Panc1 (cell line): ENCODE results near the gene GTF2I. TPM values are rescaled to one million over a fixed set of nuclear protein-coding genes. Genes with fewer than 3 reads are reported as not detected.
A peak's percentile ranks its signal among the peaks of the same experiment; 100 is the strongest.

Experiments used
- ATAC-seq: fragments of 200-7000 bp; cut with Tn5 transposase; 2 replicates; pipeline ENCODE4 v1.9.1; 2020; ENCODE audit warnings: mild to moderate bottlenecking, moderate library complexity
- BruUV-seq: library from RNA; stranded (reverse); fragments of 400-500 nt; replicated peaks from 2 replicates; lab custom pipeline; 2021; lab: Mats Ljungman, UMichigan
- CTCF ChIA-PET: fragments of 300-600 bp; sonication (Branson Sonifier 250); formaldehyde crosslinking; loops from one replicate; lab custom pipeline; 2022; ENCODE audit warnings: antibody characterized with exemption; lab: Charles Lee
- POLR2A ChIA-PET: fragments of 300-600 bp; sonication (Branson Sonifier 250); formaldehyde crosslinking; loops from one replicate; lab custom pipeline; 2022; ENCODE audit warnings: antibody characterized with exemption; lab: Charles Lee
- DNase-seq: peaks from one replicate; pipeline ENCODE4 v3.0.0-alpha.2; 2010; ENCODE audit warnings: low read depth, low spot score
- H3K27ac ChIP-seq: 2 replicates; pipeline ENCODE4 v1.5.1; 2011; ENCODE audit warnings: mild to moderate bottlenecking, low read length, inconsistent platforms
- H3K27me3 ChIP-seq: fragments of 200-500 bp; sonication (Bioruptor generic); 2 replicates; pipeline ENCODE4 v1.6.0; 2014; ENCODE audit warnings: low read length, inconsistent platforms; ENCODE audit not compliant: control insufficient read depth, insufficient read depth
- H3K36me3 ChIP-seq: fragments of 200-500 bp; sonication (Bioruptor generic); 2 replicates; pipeline ENCODE4 v1.5.1; 2014; ENCODE audit warnings: inconsistent platforms, mild to moderate bottlenecking, low read length, moderate library complexity; ENCODE audit not compliant: control insufficient read depth, insufficient read depth
- H3K4me1 ChIP-seq: 2 replicates; pipeline ENCODE4 v1.5.1; 2011; ENCODE audit warnings: inconsistent platforms, mild to moderate bottlenecking, low read length, moderate library complexity; ENCODE audit not compliant: control insufficient read depth, insufficient read depth
- H3K4me3 ChIP-seq, 2 experiments: 2 replicates each; pipeline ENCODE4 v1.5.1; 2011 to 2012; ENCODE audit warnings: low read depth in 2 of 2, low read length in 2 of 2, mild to moderate bottlenecking in 2 of 2, inconsistent platforms in 1 of 2, moderate library complexity in 1 of 2
- H3K9me3 ChIP-seq: fragments of 200-500 bp; sonication (Bioruptor generic); 2 replicates; pipeline ENCODE4 v1.5.1; 2014; ENCODE audit warnings: low read depth, mild to moderate bottlenecking, inconsistent platforms, low read length, moderate library complexity; ENCODE audit not compliant: control insufficient read depth, insufficient read depth
- POLR2AphosphoS5 ChIP-seq: IDR thresholded peaks from 2 replicates; pipeline ENCODE4 v1.6.1; 2012; ENCODE audit warnings: mild to moderate bottlenecking, low read depth, low read length, moderate library complexity
- SIN3A ChIP-seq: IDR thresholded peaks from 2 replicates; pipeline ENCODE4 v1.6.1; 2012; ENCODE audit warnings: low read depth, mild to moderate bottlenecking, low read length, moderate library complexity, borderline replicate concordance; ENCODE audit not compliant: insufficient read depth
- TCF7L2 ChIP-seq: IDR thresholded peaks from 2 replicates; pipeline ENCODE4 v1.6.1; 2011; ENCODE audit warnings: mild to moderate bottlenecking, low read depth, low read length, inconsistent platforms
- in situ Hi-C: cut with HindIII; loops from 2 replicates; pipeline ENCODE4 v1.10.0; 2016; ENCODE audit warnings: low sequenced_read_pairs, low pct_unique_long_range_greater_than_20kb
- intact Hi-C: fragments of 100-400 bp; cut with micrococcal nuclease; formaldehyde crosslinking; loops from one replicate; pipeline ENCODE4 v1.10.0; 2022; ENCODE audit not compliant: unreplicated experiment
- total RNA-seq: library from RNA; stranded (reverse); gene quantifications from one replicate; pipeline ENCODE4 v1.2.1, GENCODE V29; 2021; ENCODE audit not compliant: unreplicated experiment
- TF ChIP-seq, protein P1 (sequence below): fragments of 450-650 bp; IDR thresholded peaks from 2 replicates; pipeline ENCODE4 v1.5.1; 2017; ENCODE audit warnings: mild to moderate bottlenecking
- TF ChIP-seq, protein P2 (sequence below), 2 experiments: IDR thresholded peaks; 2 replicates each; pipeline ENCODE4 v1.6.1; 2011 to 2012; ENCODE audit warnings: low read depth in 2 of 2, control low read depth in 1 of 2, low read length in 1 of 2, mild to moderate bottlenecking in 1 of 2, moderate library complexity in 1 of 2; ENCODE audit not compliant: insufficient read depth in 1 of 2

Gene GTF2I
- total RNA-seq, 1 experiment from 2014 or later, result 305 TPM

DNA sequence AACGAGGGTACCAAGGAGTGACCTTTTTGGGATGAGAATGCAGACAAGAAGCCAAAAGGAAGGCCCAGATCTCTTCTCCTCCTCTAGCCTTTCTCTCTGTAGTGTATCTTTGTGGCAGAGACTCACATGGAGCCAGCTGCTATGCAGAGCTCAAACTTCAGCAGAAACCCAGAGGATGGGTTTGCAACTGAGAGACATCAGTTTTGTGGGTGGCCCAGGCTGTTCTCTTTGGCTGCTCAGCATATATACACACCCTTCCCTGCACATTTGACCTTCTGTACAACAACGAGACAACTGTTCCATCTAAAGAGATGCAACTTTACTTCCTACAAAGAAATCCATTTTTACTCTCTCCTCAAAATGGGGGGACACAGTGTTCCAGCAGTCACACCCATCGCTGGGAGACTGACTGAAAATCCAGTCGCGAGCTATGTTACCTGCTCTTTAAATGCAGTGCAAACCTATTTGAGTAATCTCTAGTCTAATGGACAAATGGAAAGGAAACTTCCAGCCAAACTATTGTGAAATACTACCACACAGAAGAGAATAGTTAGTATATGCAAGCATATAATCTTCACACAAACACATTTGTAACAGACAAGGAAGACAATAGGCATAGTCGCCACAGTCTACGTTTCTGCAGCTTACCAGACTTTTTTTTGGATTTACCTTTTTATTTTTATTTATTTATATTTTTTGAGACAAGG lies 51.2 kb downstream of the GTF2I start:
- peak; percentile 47; the same call in 1 of the 2 replicates for ATAC-seq
- no peak overlapping the region for H3K4me3 ChIP-seq
- CTCF ChIA-PET, result no interaction called here
- H3K27me3 ChIP-seq, result no peaks in the 10 kb centered on the region
- TF ChIP-seq SIN3A (no peak), POLR2AphosphoS5 (no peak), TCF7L2 (no peak)
- TF ChIP-seq, protein P1, sequence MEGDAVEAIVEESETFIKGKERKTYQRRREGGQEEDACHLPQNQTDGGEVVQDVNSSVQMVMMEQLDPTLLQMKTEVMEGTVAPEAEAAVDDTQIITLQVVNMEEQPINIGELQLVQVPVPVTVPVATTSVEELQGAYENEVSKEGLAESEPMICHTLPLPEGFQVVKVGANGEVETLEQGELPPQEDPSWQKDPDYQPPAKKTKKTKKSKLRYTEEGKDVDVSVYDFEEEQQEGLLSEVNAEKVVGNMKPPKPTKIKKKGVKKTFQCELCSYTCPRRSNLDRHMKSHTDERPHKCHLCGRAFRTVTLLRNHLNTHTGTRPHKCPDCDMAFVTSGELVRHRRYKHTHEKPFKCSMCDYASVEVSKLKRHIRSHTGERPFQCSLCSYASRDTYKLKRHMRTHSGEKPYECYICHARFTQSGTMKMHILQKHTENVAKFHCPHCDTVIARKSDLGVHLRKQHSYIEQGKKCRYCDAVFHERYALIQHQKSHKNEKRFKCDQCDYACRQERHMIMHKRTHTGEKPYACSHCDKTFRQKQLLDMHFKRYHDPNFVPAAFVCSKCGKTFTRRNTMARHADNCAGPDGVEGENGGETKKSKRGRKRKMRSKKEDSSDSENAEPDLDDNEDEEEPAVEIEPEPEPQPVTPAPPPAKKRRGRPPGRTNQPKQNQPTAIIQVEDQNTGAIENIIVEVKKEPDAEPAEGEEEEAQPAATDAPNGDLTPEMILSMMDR, result no peak
- no TSS peak for BruUV-seq
- POLR2A ChIA-PET, result no interaction called here
- no peaks in the 10 kb centered on the region for H3K4me1 ChIP-seq
- no peak for DNase-seq
- peaks cover 11% of the 10 kb centered on the region; the same call in 1 of the 2 replicates for H3K9me3 ChIP-seq
- H3K27ac ChIP-seq, result no peak overlapping the region
- in situ Hi-C loops (no loop called here), intact Hi-C loops (no loop called here)
- H3K36me3 ChIP-seq, result peaks cover 51% of the 10 kb centered on the region

DNA sequence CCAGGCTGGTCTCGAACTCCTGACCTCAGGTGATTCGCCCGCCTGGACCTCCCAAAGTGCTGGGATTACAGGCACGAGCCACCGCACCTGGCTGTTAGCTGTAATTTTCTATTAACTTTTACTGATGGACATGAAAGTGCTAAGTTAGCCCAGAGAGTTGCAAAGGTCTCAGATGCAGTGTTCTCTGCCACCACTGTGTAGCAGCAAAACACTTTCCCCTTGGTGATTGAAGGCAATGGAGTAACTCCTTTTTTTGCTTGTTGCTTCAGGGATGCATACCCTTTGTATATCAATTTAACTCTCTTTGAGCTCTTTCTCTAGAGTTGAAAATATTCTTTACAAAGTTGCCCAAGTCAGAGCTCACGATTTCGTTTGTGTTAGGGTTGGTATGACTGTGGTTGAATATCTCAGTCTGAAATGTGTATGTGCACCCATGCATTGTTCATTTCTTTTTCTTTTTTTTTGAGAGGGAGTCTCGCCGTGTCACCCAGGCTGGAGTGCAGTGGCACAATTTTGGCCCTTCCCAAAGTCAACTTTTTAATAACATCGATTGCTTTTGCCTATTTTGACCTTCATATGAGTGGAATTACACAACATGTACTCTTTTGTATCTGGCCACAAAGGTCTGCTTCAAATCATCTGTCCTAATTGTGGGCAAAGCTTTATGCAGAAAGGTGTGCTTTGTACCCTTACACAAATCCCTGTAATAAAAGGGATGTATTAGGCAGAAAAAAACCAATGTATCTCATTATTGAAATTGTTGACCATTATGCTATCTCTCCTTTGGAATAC lies 52.6 kb downstream of the GTF2I start:
- in situ Hi-C loops (no loop called here), intact Hi-C loops (no loop called here)
- TF ChIP-seq POLR2AphosphoS5 (no peak), SIN3A (no peak), TCF7L2 (no peak)
- TF ChIP-seq, protein P1, result no peak
- TF ChIP-seq, protein P2, sequence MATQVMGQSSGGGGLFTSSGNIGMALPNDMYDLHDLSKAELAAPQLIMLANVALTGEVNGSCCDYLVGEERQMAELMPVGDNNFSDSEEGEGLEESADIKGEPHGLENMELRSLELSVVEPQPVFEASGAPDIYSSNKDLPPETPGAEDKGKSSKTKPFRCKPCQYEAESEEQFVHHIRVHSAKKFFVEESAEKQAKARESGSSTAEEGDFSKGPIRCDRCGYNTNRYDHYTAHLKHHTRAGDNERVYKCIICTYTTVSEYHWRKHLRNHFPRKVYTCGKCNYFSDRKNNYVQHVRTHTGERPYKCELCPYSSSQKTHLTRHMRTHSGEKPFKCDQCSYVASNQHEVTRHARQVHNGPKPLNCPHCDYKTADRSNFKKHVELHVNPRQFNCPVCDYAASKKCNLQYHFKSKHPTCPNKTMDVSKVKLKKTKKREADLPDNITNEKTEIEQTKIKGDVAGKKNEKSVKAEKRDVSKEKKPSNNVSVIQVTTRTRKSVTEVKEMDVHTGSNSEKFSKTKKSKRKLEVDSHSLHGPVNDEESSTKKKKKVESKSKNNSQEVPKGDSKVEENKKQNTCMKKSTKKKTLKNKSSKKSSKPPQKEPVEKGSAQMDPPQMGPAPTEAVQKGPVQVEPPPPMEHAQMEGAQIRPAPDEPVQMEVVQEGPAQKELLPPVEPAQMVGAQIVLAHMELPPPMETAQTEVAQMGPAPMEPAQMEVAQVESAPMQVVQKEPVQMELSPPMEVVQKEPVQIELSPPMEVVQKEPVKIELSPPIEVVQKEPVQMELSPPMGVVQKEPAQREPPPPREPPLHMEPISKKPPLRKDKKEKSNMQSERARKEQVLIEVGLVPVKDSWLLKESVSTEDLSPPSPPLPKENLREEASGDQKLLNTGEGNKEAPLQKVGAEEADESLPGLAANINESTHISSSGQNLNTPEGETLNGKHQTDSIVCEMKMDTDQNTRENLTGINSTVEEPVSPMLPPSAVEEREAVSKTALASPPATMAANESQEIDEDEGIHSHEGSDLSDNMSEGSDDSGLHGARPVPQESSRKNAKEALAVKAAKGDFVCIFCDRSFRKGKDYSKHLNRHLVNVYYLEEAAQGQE (IDR thresholded peaks at IDR 0.05; ENCODE audit: insufficient read depth in 1 of 2, low read depth in 2 of 2, low read length in 1 of 2), result no peak
- BruUV-seq, result no TSS peak
- ATAC-seq (peak; percentile 69), DNase-seq (peak; percentile 10)
- no peaks in the 10 kb centered on the region for H3K27me3 ChIP-seq
- peaks cover 54% of the 10 kb centered on the region for H3K36me3 ChIP-seq
- no peaks in the 10 kb centered on the region for H3K4me1 ChIP-seq
- peaks cover 12% of the 10 kb centered on the region; the same call in 1 of the 2 replicates for H3K9me3 ChIP-seq
- H3K27ac ChIP-seq, result no peak overlapping the region
- H3K4me3 ChIP-seq, result no peak overlapping the region
- POLR2A ChIA-PET, result interaction anchor here (0.7 kb wide), 1 partner anchor 63 kb away, joined by 3 read pairs; no protein-coding TSS in a partner anchor
- CTCF ChIA-PET, result no interaction called here
